Activated CD8-positive, alpha-beta memory T cell treated with anti-CD3 and anti-CD28 coated beads for 36 hours (primary cell): Measurements from ENCODE around the gene NCKAP1. TPM values are rescaled to one million over a fixed set of nuclear protein-coding genes. Genes with fewer than 3 reads are reported as not detected.

ENCODE experiments used
- CTCF ChIA-PET: fragments of 350-600 bp; sonication (Branson Sonifier 250); formaldehyde crosslinking; loops from one replicate; lab custom pipeline; 2021; ENCODE audit warnings: antibody characterized with exemption; lab: Charles Lee
- POLR2A ChIA-PET: fragments of 350-600 bp; sonication (Branson Sonifier 250); formaldehyde crosslinking; loops from one replicate; lab custom pipeline; 2021; ENCODE audit warnings: antibody characterized with exemption; lab: Charles Lee
- total RNA-seq, 2 experiments: library from RNA; stranded (reverse); gene quantifications; one replicate each; pipeline ENCODE4 v1.2.3, GENCODE V29; 2021

NCKAP1 gene
- total RNA-seq, 2 experiments from 2014 or later = 7.1 to 7.5 TPM

DNA sequence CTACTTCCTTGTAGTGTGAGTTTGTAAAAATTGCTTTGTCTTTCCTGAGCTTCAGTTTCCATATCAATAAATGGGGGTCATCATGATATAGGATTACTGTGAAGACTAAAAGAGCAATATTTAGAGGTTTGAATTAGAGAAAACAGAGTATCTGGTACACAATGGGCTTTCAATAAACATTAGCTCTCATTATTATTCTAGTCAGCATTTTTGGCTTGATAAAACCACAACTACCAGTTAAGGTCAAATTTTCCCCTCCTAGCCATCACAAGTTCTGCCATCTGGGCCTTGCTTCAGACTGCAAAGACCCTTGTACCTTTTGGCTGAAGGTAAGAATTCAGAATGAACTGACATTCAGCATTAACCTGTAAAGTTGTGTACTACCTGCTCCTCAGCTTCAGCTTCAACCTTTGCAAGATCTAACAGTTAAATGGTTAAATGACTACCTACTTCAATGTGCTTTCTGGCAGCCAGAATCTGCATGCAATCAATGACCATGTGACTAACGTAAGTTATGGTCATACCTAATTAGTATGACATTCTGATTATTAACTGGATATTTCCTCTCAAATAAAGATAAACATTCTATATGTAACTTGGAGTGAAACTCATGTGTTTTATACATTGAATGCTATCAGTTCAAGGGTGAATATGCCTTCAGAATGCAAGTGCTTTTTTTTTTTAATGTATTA is 119.2 kb downstream of the NCKAP1 start:
- ChIA-PET CTCF (no interaction called here), POLR2A (no interaction called here)

DNA sequence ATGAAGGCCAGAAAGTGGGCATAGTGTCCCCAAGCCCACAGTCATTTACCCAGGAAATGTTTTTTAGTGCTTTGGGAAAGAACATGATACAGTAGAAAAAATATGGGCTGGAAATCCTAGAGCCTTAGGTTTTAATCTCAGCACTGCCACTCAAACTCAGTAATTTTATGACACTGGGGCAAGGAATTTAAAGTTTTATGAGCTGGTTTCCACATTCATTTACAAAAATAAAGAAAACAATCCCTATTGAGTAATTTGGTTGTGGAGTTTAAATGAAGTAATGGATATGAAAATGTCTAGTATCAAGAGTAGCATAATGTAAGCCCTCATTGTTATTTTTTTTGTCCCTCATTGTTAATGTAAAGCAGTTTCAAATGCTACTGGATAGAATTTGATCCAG is 120.3 kb downstream of the NCKAP1 start:
- ChIA-PET CTCF (no interaction called here), POLR2A (no interaction called here)

DNA sequence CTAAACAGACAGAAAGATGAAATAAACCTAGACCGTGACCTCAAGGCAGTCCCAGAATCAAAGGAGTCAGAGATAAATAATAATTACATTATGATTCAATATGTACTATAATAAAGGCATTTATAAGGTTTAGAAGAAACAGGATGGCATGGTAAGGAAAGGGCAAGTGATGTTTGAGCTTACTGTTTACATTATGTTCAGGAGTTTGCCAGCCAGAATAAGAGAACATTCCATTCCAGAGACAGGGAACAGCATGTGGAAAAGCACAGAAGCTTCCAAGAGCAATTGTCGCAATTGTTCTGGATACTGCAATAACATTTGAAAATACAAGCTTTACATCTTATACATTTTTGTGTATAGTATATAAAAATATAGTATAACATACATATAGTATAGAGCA is 121.8 kb downstream of the NCKAP1 start:
- POLR2A ChIA-PET = interaction anchor here (0.6 to 0.7 kb wide), 2 partner anchors 10 to 36 kb away, joined by 3 read pairs; no protein-coding TSS in a partner anchor
- CTCF ChIA-PET = no interaction called here

DNA sequence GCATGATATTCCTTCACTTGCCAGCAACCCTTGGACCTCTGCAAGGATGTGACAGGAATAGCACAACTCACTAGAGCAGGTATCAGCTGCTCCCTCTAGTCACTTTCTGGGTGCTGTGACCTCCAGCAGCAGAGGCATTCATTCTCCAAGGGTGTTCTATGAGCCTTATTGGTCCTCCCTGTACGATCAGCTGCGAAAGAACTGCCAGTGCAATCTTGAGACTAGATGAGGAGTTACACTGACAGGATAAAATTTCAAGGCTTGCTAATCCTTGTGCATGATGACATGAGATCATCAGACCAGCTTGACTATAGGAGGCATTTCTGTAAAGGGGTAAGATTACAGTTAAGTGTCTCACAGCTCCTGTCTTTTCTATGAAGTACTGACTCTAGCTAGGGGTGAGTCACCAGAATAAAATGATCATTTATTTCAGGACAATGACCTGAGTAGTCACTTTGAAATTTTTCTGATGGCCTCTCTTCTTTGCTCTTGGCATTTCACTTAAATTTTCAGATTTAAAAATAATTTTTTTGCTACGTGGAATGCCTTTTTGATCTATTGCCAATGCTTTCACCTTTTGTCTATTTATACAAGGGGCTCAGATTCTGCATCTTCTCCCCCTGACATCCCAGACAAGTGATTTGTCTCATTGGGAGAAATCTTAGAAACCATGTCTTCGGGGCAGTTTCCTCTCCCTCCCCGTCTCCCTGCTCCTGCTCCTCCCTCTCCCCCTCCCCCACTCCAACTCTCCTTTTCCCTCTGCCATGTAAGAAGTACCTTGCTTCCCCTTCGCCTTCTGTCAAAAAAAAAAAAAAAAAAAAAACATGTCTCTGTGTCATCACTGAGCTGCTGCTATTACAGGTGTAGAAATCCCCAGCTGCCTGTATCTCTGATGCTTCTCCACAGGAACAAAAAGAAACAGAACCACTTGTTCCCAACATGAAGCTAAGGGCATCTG is 122.6 kb downstream of the NCKAP1 start:
- POLR2A ChIA-PET = interaction anchor here (0.6 to 0.7 kb wide), 2 partner anchors 11 to 37 kb away, joined by 3 read pairs; no protein-coding TSS in a partner anchor
- CTCF ChIA-PET = no interaction called here

DNA sequence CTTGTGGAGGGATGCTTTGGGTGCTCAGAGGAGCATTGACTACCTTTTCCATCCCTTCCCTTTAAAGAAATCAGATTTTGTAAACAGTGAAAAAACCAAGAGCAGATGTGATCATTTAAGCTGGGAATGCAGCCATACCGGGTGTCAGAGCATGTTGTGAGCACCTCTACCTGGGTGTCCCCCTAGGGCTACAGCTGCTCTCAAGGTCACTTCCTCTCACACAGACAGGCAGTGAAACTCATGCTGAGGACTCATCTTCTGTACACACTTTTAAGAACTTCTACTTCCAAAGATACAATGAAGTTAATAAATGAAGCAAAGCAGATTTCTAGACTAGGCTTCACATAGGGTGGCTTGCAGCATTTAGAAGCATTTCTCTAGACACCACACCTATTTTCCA is 123.4 kb downstream of the NCKAP1 start:
- ChIA-PET CTCF (no interaction called here), POLR2A (no interaction called here)

DNA sequence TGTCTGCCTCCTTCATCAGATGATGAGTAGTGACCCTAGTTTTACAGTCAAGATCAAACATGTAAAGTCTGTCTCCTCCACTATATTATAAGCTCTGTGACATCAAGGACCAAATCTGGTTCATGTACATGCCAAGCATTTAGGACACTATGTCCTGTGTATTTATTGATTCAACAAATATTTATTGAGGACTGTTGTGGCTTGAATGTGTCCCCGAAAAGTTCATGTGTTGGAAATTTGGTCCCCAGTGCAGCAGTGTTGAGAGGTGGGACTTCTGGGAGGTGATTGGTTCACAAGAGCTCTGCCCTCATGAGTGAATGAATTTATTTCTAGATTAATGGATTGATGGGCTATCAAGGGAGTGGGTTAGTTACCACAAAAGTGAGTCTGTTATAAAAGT is 125.2 kb downstream of the NCKAP1 start:
- ChIA-PET POLR2A (no interaction called here), CTCF (no interaction called here)

DNA sequence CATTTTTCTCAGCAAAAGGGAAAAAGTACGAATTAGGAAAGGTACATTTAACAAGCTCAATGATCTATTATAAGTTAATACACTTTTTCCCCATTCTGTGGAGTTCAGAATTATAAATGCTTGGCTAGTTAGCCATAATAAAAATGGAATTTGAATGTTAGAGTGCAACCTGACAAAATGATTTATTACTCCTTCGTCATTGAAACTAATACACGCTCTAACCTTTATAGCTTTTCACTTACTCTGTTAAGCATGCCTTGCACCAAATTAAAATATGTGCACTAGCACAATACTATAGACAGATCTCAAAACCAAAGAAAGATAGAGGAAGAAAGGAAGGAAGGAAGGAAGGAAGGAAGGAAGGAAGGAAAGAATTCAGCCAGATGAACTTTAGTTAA is 125.7 kb downstream of the NCKAP1 start:
- ChIA-PET POLR2A (no interaction called here), CTCF (no interaction called here)

DNA sequence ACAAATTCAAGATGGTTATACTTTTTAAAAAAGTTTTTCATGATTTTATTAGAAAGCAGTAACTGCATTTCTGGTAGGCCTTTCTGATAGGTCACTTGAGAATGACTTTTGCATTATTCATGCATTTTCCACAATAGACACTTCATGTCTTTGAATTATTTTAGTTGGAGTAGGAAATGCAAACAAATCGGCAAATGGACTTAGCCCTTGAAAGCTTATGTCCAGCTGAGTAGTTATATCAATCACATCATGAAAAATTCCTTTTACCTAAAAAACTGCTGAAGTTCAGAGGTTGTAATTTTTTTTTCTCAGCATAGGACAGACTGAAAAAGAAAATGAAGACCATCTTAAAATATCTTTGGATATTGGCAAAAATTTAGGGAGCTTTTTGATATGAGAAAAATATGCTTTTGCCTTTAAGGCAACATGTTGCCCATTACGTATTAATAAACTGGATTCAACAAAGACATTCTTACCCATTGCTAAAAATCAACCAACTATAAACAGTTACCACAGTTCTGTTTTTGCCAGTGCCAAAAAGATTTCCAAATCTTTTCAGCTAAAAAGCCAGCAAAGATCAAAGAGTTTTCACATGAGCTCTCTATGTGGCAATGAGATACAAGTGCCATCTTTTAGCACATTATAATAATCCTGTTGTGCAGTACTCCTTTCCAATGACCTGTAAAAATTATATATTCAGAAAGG is 126.3 kb downstream of the NCKAP1 start:
- CTCF ChIA-PET = no interaction called here
- POLR2A ChIA-PET = no interaction called here

DNA sequence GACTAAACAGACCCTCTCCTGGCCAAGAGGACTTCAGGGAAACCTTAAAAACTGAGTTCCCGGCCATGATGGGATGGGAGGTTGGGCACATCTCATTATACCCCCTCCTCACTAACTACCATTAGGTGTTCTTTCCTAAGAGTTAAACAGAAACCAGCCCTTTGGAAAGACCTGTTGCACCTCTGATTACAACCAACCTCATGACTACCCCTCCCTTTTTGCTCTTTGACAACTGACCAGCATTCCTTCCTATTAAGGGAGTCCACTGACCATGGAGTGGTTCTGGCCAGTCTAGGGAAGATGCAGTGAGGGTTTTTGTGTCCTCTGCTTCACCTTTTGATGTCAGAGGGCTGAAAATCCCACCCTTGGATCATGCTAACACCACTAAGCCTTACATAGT is 127.3 kb downstream of the NCKAP1 start:
- ChIA-PET CTCF (no interaction called here), POLR2A (no interaction called here)

DNA sequence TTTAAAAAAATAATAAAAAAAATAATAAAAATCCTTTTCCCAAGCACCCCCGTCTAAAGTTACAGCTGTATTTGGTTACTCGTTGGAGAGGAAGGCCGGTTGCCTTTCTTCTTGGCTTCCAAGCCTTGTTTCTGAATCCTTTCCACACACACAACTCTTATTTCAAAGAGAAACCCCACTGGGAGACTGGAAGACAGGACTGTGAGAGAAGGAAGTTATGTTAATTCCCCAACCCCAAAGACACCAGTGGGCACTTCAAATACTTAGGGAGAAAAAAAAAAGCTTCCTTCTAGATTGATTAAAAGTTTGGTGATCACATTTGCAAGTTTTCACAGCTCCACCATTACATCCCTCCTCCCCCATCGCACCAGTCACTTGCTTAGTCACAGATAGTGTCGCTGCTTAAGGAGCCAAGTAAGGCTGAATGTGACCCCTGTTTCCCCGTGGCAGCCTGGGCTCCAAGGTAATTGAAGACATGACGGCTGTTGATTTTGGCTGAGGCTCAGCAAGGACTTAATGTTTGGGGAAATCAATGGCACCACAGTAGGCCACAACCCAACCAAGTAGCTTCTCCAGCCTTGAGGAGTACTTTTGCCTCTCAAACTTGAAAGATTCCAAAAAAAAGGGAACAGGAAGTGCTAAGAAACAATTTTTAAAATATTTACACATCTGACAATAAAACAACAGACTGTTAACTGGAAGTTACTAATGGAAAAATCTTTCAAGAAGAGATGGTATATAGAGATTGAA is 131.0 kb downstream of the NCKAP1 start:
- CTCF ChIA-PET = no interaction called here
- POLR2A ChIA-PET = no interaction called here

DNA sequence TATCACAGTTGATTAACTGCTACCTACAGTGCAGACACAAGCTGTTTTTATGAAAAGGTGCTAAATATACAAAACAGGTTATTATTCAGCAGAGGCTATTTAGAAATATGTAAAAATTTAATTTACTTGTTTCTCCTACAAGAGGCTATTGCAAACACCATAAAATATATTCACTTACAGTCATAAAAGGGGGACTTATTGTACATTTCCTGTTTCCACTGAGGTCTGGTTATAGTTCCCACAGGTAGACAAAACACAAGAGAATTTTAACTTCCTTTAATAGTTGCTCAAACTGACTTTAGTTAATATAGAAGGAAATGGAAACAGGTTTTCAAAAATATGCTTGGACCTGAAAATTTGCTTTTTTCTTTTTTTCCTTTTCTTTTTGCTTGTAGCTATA is 131.8 kb downstream of the NCKAP1 start:
- CTCF ChIA-PET = no interaction called here
- POLR2A ChIA-PET = no interaction called here

DNA sequence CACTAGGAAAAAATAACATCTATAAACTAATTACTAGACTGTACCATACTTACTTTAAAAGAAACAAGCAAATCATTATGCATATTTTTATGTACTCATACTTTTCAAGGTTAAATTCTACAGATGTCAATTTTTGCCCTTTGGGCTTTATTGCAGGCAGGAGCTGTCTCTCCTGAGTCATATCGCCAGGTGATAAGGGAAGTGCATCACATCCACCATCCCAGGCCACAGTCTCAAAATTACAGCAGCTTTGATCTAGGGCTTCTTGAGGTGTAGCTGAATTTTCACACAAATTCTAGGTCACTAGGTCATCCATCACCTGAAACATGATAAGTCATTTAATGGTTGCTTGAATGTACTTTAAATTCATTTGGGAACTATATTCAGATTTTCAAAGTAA is 133.4 kb downstream of the NCKAP1 start:
- CTCF ChIA-PET = no interaction called here
- POLR2A ChIA-PET = no interaction called here

DNA sequence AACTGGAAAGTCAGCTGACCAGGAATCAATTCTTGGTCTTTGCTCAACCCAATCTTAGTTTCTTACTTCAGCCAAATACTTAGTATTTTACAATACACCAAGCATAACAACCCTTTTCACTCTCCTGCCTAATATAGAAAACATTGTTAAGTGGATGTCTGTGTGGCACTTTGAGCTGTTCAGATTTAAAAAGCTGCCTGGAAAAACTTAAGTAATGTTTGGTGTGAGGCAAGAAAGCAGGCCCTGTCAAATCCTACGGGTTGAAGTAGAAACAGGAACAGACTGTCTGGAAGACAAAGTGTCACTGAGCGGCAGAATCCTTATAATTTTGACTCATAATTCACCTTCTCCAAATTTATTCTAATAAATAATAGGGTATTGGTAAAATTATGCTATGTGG is 134.7 kb downstream of the NCKAP1 start:
- POLR2A ChIA-PET = no interaction called here

DNA sequence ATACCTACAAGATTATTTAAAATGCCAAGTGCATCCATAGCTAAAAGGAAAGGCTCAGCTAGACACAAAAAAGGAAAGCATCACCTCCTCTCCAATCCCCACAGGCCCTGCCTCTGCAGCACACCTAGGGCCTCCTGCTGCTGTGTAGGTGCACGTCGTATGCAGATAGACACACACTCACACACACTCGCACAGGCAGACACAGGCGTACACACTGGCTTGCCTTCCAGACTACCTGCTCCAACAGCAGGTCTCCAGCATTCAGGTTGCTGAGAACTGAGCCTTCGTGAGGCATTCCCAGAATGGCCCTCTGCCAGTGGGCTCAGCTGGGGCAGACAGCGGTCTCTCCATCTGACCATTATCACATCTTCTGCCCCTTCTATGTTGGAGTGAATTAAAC is 136.5 kb downstream of the NCKAP1 start:
- CTCF ChIA-PET = no interaction called here
- POLR2A ChIA-PET = no interaction called here

More for the DNA sequence above, 134.7 kb downstream of the NCKAP1 start:
- CTCF ChIA-PET = no interaction called here

DNA sequence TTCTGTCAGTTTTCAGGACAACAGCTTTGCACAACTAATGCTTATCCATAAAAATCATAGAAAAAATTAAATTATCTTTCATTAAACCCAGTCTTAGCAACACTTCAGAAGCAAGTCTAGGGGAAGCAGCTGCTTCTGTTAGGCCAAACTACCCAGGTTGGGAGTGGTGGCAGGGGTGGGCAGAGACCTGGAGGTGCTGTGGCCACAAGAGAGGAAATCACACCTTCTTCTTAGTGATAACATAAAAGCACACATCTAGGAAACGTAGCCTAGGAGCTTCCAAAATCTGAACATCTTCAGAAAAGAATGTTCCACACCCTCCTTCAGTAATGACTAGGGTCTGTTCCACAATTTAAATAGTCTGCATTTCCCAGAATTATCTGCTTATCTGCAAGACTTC is 139.5 kb downstream of the NCKAP1 start:
- CTCF ChIA-PET = no interaction called here

DNA sequence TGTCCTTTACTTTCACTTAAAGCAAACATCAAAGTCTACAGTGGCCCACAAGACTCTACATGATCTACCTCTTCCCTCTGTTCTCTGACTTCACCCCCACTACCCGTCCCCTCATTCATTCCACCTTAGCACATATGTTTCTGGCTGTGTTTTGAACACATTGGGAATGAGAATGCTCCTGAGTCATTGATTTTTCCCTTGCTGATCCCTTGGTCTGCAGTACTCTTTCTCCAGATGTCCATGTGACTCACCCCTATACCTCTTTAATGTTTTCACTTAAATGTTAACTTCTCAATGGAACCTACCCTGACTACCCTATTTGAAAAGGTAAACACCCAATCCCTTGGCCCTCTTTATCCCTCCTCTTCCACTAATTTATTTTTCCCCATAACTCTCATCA is 141.1 kb downstream of the NCKAP1 start:
- POLR2A ChIA-PET = no interaction called here

More for the DNA sequence above, 139.5 kb downstream of the NCKAP1 start:
- POLR2A ChIA-PET = no interaction called here

DNA sequence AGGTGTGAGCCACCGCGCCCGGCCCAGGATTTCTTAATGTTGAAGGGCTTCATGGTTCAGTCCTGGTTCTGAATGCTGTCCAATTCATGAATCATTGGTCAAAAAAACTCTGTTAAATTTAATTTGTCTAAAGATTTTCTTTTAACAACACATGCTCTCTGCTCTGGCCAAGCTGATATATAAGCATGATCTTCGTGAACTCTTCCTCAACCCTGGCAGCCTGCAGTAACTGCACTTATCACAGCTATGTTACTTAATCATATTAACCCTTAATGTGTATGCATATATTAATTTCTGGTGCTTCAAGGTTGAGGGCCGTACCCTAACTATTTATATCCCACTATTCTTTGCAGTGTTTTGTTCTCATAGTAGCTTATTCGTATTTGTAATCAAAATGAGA is 142.5 kb downstream of the NCKAP1 start:
- ChIA-PET POLR2A (no interaction called here), CTCF (no interaction called here)

More for the DNA sequence above, 141.1 kb downstream of the NCKAP1 start:
- CTCF ChIA-PET = no interaction called here

DNA sequence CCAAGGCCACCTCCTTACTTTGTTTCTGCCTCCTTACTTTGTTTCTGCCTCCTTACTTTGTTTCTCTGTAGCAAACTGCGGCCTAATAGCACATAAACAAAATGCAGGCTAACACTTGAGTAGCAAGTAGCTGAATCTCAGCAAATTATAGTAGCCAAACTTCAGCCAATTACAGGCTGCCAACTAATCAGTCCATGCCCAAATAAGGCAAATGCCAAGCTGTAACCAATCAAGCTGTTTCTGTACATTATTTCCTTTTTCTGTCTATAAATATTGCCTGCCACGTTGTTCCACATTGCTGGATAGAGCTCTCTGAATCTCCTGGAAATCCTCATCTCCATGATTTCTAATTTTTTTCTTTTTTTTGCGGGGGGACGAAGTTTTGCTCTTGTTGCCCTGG is 143.1 kb downstream of the NCKAP1 start:
- POLR2A ChIA-PET = no interaction called here
- CTCF ChIA-PET = no interaction called here

DNA sequence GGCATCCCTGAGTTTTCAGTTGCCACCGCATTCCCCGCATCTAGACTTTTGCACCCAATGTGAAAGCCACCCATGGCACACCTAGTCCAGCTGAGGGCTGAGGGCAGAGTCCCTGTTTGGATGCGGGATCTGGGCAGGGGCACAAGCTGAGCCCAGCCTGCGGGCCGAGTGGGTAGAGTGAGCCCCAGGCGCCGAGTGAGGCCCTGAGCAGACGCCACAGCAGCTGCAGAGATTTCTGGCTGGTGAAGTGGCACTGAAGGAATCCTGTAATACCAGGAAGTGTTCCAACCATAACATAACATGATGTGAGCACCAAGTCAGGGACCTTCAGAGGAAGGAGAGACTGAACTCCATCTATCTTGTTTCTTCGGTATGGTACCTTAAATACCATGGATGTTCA is 144.1 kb downstream of the NCKAP1 start:
- ChIA-PET CTCF (no interaction called here), POLR2A (no interaction called here)
